HG03196 (cell line): ENCODE results near the gene HPS5.
A peak's percentile ranks its signal among the peaks of the same experiment; 100 is the strongest.
"Not testable (repeated sequence)": the region's sequence is repeated elsewhere in the genome, so short reads cannot be mapped to it uniquely, and the experiment has no call there.

ENCODE experiments used
- ATAC-seq: cut with Tn5 transposase; IDR thresholded peaks from one replicate; pipeline ENCODE4 v1.9.1; 2021; ENCODE audit not compliant: unreplicated experiment

HPS5 gene

DNA sequence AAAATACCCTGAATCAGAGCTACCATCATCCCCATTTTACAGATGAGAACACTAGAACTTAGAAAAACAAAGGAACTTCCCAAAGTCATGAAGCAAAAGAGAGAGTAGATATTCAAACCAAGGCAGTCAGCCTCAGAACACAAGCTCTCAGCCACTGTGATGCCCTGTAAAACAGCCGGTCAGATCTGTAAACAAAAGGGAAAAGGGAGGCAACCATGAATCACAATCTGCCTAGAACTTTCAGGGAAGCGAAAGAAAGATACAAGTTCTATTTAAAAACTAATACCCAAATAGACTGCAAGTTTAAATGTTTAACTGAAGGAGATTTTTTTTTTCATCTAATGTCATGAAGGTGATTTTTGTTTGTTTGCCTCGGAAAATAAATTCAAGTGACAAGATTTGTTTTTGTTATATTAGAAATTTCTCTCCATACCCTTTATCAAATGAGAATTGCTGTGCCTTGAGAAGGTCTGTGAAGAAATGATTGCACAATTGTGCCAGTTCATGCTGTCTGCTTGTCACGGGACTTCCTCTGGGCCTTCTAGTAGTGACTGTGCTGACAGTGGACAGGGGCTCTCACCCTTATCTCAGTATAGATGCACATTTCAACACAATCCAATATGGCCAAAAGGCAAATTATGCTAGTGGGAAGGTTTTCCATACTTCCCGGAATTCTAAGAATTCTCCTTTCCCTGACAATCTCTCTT, 44.2 kb downstream of the HPS5 start:
- ATAC-seq, result no peak

DNA sequence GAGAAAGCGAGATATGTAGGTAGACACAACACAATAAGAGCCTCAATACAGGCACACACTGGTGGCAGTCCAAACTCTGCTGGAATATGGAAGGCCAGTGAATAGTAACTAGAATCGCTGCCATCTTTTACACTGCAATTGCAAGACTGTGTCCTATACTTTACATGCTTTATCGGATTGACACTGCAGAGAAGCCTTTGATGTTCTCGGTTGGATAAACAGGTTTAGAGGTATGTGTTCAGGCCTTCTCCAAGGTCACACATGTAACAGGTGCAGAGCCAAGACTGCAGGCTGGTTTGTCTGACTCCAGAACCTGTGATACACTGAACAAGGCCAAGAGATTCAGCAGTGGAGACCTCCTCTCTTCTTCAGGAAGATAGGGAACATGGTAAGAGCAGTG, 50.7 kb downstream of the HPS5 start:
- ATAC-seq, result no peak

GRCh38 chr11:18270102-18270501, 51.8 kb downstream of the HPS5 start:
- no peak for ATAC-seq

GRCh38 chr11:18269252-18269651, 52.7 kb downstream of the HPS5 start:
- not testable (repeated sequence) for ATAC-seq

- peak; percentile 62 for ATAC-seq
These were observed 54.4 kb downstream of the HPS5 start for GRCh38 chr11:18267335-18268133.

DNA sequence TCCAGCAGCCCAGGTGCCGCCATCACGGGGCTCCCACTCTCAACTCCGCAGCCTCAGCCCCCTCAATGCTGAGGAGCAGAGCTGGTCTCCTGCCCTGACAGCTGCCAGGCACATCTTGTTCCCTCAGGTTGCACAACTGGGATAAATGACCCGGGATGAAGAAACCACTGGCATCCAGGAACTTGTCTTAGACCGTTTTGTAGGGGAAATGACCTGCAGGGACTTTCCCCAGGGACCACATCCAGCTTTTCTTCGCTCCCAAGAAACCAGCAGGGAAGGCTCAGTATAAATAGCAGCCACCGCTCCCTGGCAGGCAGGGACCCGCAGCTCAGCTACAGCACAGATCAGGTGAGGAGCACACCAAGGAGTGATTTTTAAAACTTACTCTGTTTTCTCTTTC, 56.0 kb downstream of the HPS5 start, which contains the start of gene SAA1:
Gene SAA1, plus strand, starts transcription at position 316 of the 400 bp plus-strand sequence. CDS start 624 bp downstream, outside the sequence.
- no peak for ATAC-seq

DNA sequence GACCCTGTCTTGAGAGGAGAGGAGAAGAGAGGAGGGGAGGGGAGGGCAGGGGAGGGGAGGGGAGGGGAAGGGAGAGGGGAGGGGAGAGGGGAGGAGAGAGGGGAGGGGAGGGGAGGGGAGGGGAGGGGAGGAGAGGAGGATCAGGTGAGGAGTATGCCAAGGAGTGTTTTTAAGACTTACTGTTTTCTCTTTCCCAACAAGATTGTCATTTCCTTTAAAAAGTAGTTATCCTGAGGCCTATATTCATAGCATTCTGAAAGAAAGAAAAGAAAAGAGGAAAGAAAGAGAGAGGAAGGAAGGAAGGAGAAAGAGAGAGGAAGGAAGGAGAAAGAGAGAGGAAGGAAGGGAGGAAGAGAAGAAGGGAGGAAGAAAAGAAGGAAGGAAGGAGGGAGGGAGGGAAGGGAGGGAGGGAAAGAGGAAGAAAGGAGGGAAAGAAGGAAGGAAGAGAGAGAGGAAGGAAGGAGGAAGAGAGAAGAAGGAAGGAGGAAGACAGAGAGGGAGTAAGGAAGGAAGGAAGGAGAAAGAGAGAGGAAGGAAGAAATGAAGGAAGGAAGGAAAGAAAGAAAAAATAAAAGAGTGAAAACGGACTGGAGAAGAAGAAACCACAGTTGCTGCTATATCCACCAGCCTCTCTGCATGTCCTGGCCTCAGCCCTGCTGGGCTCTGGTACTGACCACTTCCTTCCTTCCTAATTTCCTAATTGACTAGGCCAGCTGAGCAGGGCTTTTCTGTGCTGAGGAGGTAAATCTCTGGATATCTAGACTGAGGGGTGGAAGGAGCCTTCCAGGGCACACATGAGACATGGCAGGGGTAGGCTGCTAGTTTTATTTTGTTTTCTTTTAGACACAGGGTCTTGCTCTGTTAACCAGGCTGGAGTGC, 57.0 kb downstream of the HPS5 start:
- no peak for ATAC-seq

GRCh38 chr11:18264035-18264434, 57.9 kb downstream of the HPS5 start:
- no peak for ATAC-seq

DNA sequence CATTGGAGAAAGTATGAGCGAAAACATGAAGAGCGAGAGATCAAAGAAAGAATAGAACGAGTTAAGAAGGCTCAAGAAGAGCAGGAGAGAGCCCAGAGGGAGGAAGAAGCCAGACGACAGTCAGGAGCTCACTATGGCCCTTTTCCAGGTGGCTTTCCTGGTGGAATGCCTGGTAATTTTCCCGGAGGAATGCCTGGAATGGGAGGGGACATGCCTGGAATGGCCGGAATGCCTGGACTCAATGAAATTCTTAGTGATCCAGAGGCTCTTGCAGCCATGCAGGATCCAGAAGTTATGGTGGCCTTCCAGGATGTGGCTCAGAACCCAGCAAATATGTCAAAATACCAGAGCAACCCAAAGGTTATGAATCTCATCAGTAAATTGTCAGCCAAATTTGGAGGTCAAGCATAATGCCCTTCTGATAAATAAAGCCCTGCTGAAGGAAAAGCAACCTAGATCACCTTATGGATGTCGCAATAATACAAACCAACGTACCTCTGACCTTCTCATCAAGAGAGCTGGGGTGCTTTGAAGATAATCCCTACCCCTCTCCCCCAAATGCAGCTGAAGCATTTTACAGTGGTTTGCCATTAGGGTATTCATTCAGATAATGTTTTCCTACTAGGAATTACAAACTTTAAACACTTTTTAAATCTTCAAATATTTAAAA, 59.1 kb downstream of the HPS5 start:
- not testable (repeated sequence) for ATAC-seq

DNA sequence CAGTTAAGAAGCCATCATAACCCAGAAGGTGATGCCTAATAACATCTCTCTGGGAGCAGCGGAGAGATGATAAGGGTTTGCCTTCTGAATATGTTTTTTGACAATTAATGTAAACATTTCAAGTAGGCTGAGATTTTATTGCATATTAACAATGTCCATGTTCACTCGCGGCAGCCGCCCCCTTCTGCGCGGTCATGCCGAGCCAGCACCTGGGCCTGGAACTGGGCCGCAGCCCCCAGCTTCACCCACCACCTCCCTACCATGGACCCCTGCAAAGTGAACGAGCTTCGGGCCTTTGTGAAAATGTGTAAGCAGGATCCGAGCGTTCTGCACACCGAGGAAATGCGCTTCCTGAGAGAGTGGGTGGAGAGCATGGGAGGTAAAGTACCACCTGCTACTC, 60.2 kb downstream of the HPS5 start:
- no peak for ATAC-seq

DNA sequence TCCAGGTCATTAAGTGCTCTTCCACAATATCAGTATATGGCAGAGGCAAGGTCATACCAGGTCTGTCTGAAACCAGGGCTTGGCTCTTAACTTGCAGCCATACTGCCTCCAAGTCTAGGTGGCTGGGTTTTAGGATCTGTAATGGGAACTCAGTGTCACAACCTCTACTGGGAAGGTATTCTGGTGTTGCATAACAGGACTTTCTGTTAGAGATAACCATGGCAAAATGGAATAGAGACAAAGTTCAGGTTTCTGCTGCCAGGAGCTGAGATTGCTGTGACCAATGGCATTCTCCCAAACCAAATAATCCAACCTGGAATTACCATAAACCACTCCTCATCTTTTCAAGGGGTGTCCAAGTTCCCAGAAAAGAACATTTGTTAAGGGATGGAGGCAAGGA, 62.7 kb downstream of the HPS5 start:
- no peak for ATAC-seq

DNA sequence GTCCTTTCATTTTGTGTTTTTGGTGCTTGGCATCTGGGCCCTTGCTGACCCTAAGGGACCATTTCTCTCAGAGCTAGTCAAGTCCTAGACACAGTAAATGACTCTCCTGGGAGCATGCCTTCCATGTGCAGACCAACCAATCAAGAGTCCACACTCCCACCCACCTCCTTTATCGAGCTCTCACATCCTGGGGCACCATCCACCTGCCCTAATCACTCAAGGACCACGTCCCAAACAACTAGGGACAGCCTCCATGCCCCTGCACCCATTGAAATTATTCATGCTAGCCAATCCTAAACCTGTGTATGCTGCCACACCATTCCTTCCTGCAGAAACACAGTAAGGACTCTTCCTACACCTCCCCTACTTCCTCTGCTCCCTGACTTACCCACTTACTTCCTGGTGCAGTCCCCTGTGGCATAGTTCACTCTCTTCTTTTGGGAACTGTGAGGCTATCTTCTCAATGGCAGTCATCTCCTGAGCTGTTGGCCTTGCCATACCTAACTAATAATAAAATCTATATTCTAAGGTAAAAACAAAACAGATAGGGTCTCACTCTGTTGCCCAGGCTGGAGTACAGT, 67.1 kb downstream of the HPS5 start:
- no peak for ATAC-seq

GRCh38 chr11:18253778-18254338, 68.1 kb downstream of the HPS5 start:
- no peak for ATAC-seq

- ATAC-seq, result no peak
These were observed 68.7 kb downstream of the HPS5 start for GRCh38 chr11:18253233-18253632.

- no peak for ATAC-seq
These were observed 73.4 kb downstream of the HPS5 start, which contains the start of gene SAA2 for GRCh38 chr11:18248561-18248960. TSS of gene SAA2 (minus strand) at chr11:18248668. CDS start at chr11:18248011, 657 bp downstream.

GRCh38 chr11:18247191-18247581, 74.8 kb downstream of the HPS5 start:
- not testable (repeated sequence) for ATAC-seq

GRCh38 chr11:18246379-18247190, 75.4 kb downstream of the HPS5 start:
- peak; percentile 71 for ATAC-seq

DNA sequence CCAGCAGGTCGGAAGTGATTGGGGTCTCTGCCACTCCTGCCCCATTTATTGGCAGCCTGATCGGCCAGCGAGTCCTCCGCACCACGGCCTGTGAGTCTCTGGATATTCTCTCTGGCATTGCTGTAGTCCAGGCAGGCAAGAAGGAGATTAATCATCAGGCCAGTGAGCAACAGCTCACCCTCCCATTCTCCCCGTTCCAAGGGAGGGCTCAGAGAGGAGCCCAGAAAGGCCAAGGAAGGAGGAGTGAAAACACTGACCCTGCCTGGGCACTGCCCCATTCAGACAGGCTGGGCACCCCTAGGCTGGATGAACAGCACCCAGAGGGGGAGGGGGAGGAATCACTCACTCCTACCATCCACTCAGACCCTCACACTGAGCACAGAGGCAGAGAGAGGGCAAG, 76.5 kb downstream of the HPS5 start:
- no peak for ATAC-seq

- ATAC-seq, result no peak
These were observed 78.1 kb downstream of the HPS5 start for GRCh38 chr11:18243783-18244362.
